ENCODE data around the gene ELAVL1. TPM values are rescaled to one million over a fixed set of nuclear protein-coding genes. Genes with fewer than 3 reads are reported as not detected.

Gene ELAVL1
- polyA plus RNA-seq, 1 of the 3 experiments (the other 2 are of a cell fraction) = 49.6 TPM

GRCh38 chr19:7993560-7993959 is 11.9 kb downstream of the ELAVL1 start:
- no peaks in the 10 kb centered on the region for H3K9me3 ChIP-seq
- no peaks in the 10 kb centered on the region for H3K27me3 ChIP-seq (ENCODE audit: insufficient read depth)
- POLR2A ChIA-PET = no interaction called here
- CTCF ChIA-PET = no interaction called here
- TF ChIP-seq FOSL2 (IDR thresholded peaks at IDR 0.05; ENCODE audit: borderline replicate concordance, low read depth) = no peak
- peaks cover 18 to 24% of the 10 kb centered on the region in 2 experiments for H3K36me3 ChIP-seq (replicated peaks in 1 of 2; ENCODE audit: control insufficient read depth in 1 of 2, insufficient read depth in 2 of 2, low read length in 1 of 2)
- H3K9ac ChIP-seq = no peak overlapping the region
- H3K9me2 ChIP-seq = no peaks in the 10 kb centered on the region
- 96% methylated on average over 7 of the region's 11 CpGs for WGBS (ENCODE audit: low lambda C conversion rate)
- no peak overlapping the region for H3K27ac ChIP-seq (ENCODE audit: low read depth in 2 of 2, low read length in 1 of 2)
- no peak overlapping the region for H2AFZ ChIP-seq (ENCODE audit: low read depth)
- H4K20me1 ChIP-seq (ENCODE audit: insufficient read depth) = peaks cover 92% of the 10 kb centered on the region
- H3K79me2 ChIP-seq (ENCODE audit: insufficient read depth) = peaks cover 97% of the 10 kb centered on the region
- H3F3A ChIP-seq (replicated peaks; ENCODE audit: insufficient read depth) = no peaks in the 10 kb centered on the region
- H3K4me1 ChIP-seq (ENCODE audit: control insufficient read depth in 1 of 2, insufficient read depth in 2 of 2, low read depth in 1 of 2, low read length in 1 of 2) = peaks cover 0 to 3% of the 10 kb centered on the region in 2 experiments; a peak in 1 of 4 replicates
- no peak for DNase-seq
- H3K4me2 ChIP-seq = no peak overlapping the region
- H3K4me3 ChIP-seq (ENCODE audit: low read depth in 2 of 2, low read length in 1 of 2) = no peak overlapping the region

GRCh38 chr19:7992575-7992974 is 12.9 kb downstream of the ELAVL1 start:
- H3F3A ChIP-seq (replicated peaks; ENCODE audit: insufficient read depth) = no peaks in the 10 kb centered on the region
- H3K27me3 ChIP-seq (ENCODE audit: insufficient read depth) = no peaks in the 10 kb centered on the region
- no peak for DNase-seq
- no peak overlapping the region for H3K9ac ChIP-seq
- H3K4me2 ChIP-seq = no peak overlapping the region
- WGBS (ENCODE audit: low lambda C conversion rate) = 91% methylated on average over 10 of the region's 10 CpGs
- H3K4me3 ChIP-seq (ENCODE audit: low read depth in 2 of 2, low read length in 1 of 2) = no peak overlapping the region
- H3K4me1 ChIP-seq (ENCODE audit: control insufficient read depth in 1 of 2, insufficient read depth in 2 of 2, low read depth in 1 of 2, low read length in 1 of 2) = peaks cover 0 to 2% of the 10 kb centered on the region in 2 experiments; a peak in 1 of 4 replicates
- no peak overlapping the region for H3K27ac ChIP-seq (ENCODE audit: low read depth in 2 of 2, low read length in 1 of 2)
- H3K36me3 ChIP-seq (replicated peaks in 1 of 2; ENCODE audit: control insufficient read depth in 1 of 2, insufficient read depth in 2 of 2, low read length in 1 of 2) = peaks cover 18 to 34% of the 10 kb centered on the region in 2 experiments
- no peak for TF ChIP-seq FOXM1 (IDR thresholded peaks at IDR 0.05; ENCODE audit: low read depth)
- no peak for TF ChIP-seq TAF1 (IDR thresholded peaks at IDR 0.05; ENCODE audit: borderline replicate concordance, low read depth, low read length)
- TF ChIP-seq FOSL2 (IDR thresholded peaks at IDR 0.05; ENCODE audit: borderline replicate concordance, low read depth) = no peak
- TF ChIP-seq PBX3 (IDR thresholded peaks at IDR 0.05) = no peak
- TF ChIP-seq RFX5 (IDR thresholded peaks at IDR 0.05; ENCODE audit: low read length) = no peak
- no peak for TF ChIP-seq YY1 (IDR thresholded peaks at IDR 0.05; ENCODE audit: low read depth)
- TF ChIP-seq GABPA (IDR thresholded peaks at IDR 0.05; ENCODE audit: low read depth) = no peak
- no peak for TF ChIP-seq NFIC (IDR thresholded peaks at IDR 0.05; ENCODE audit: borderline replicate concordance)
- no peak for TF ChIP-seq USF2 (IDR thresholded peaks at IDR 0.05; ENCODE audit: borderline replicate concordance, low read depth, low read length)
- no peak for TF ChIP-seq NRF1 (IDR thresholded peaks at IDR 0.05; ENCODE audit: low read depth, low read length)
- TF ChIP-seq POLR2AphosphoS5 (IDR thresholded peaks at IDR 0.05; ENCODE audit: low read depth, low read length) = no peak
- no peak for TF ChIP-seq RCOR1 (IDR thresholded peaks at IDR 0.05; ENCODE audit: low read length)
- TF ChIP-seq RXRA (IDR thresholded peaks at IDR 0.05; ENCODE audit: borderline replicate concordance, low read depth) = no peak
- TF ChIP-seq MEF2A (IDR thresholded peaks at IDR 0.05; ENCODE audit: borderline replicate concordance, low read depth) = no peak
- TF ChIP-seq EP300 (IDR thresholded peaks at IDR 0.05; ENCODE audit: borderline replicate concordance in 1 of 2, low read depth in 1 of 2, low read length in 1 of 2) = no peak
- no peak for TF ChIP-seq RAD21 (IDR thresholded peaks at IDR 0.05; ENCODE audit: low read length)
- peaks cover 96% of the 10 kb centered on the region for H3K79me2 ChIP-seq (ENCODE audit: insufficient read depth)
- no peak overlapping the region for H2AFZ ChIP-seq (ENCODE audit: low read depth)
- CTCF ChIA-PET = interaction anchor here (1.8 kb wide), 1 partner anchor 10 kb away, joined by 7 read pairs; no protein-coding TSS in a partner anchor
- no peaks in the 10 kb centered on the region for H3K9me2 ChIP-seq
- POLR2A ChIA-PET = no interaction called here
- H3K9me3 ChIP-seq = no peaks in the 10 kb centered on the region
- peaks cover 92% of the 10 kb centered on the region for H4K20me1 ChIP-seq (ENCODE audit: insufficient read depth)

Data from SK-N-SH (cell line).